Erythroblast (primary cell): ENCODE data around the gene TMPRSS2.
"Not testable (repeated sequence)": the region's sequence is repeated elsewhere in the genome, so short reads cannot be mapped to it uniquely, and the experiment has no call there.

Experiments used
- GATA1 ChIP-seq: IDR thresholded peaks from 2 replicates; pipeline ENCODE4 v1.6.1; 2011; ENCODE audit warnings: low read depth, mild to moderate bottlenecking, control low read depth, low read length, moderate library complexity
- POLR2A ChIP-seq: IDR thresholded peaks from 2 replicates; pipeline ENCODE4 v1.6.1; 2011; ENCODE audit warnings: mild to moderate bottlenecking, low read length

DNA sequence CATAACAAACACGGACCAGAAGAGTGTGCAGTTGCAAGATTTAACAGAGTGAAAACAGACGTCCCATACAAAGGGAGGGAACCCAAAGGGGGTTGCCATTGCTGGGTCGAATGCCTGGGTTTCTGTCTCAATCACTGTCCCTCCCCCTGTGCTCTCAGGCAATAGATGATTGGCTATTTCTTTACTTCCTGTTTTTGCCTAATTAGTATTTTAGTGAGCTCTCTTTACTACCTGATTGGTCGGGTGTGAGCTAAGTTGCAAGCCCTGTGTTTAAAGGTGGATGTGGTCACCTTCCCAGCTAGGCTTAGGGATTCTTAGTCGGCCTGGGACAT is 84.7 kb downstream of the TMPRSS2 start:
- not testable (repeated sequence) for TF ChIP-seq POLR2A, GATA1
